Inflammatory macrophage (primary cell): ENCODE measurements around the gene VPS51.

Source experiments
- DNase-seq, 2 donors: peaks; one replicate each; pipeline ENCODE4 v3.0.0-alpha.2; 2020 to 2022

The VPS51 gene

GRCh38 chr11:65072631-65072966 is 23.4 kb upstream of the VPS51 start:
- DNase-seq, result no peak

- peak in 1 of 2 donors; percentile 59 for DNase-seq
Measured at GRCh38 chr11:65077451-65077850, 18.6 kb upstream of the VPS51 start.

GRCh38 chr11:65078151-65078550 is 17.9 kb upstream of the VPS51 start:
- peak; percentile 57 to 69 for DNase-seq

GRCh38 chr11:65078786-65079342 is 17.1 kb upstream of the VPS51 start:
- no peak for DNase-seq

- DNase-seq, result no peak
Measured at GRCh38 chr11:65083134-65083833, 12.7 kb upstream of the VPS51 start.

GRCh38 chr11:65083834-65084597 is 12.0 kb upstream of the VPS51 start, which contains the start of the genes CDCA5 and ZFPL1:
TSS of gene CDCA5 (minus strand) at chr11:65084040. CDS start at chr11:65083978, 62 bp downstream.
TSS of gene ZFPL1 (plus strand) at chr11:65084222. CDS start at chr11:65084699, 477 bp downstream.
- DNase-seq, result peak; percentile 96

- no peak for DNase-seq
Measured at GRCh38 chr11:65084598-65085375, 11.2 kb upstream of the VPS51 start.

- peak; percentile 48 to 77 for DNase-seq
Measured at GRCh38 chr11:65085446-65085845, 10.6 kb upstream of the VPS51 start.

- no peak for DNase-seq
Measured at GRCh38 chr11:65086809-65087208, 9.2 kb upstream of the VPS51 start.

GRCh38 chr11:65087216-65087615 is 8.8 kb upstream of the VPS51 start:
- no peak for DNase-seq

GRCh38 chr11:65087827-65088226 is 8.2 kb upstream of the VPS51 start:
- DNase-seq, result no peak

GRCh38 chr11:65089621-65090020 is 6.4 kb upstream of the VPS51 start:
- no peak for DNase-seq

GRCh38 chr11:65090628-65091027 is 5.4 kb upstream of the VPS51 start:
- DNase-seq, result no peak

- DNase-seq, result no peak
Measured at GRCh38 chr11:65095427-65095826, 587 bp upstream of the VPS51 start.

GRCh38 chr11:65096926-65097325 is 912 bp downstream of the VPS51 start:
- no peak for DNase-seq

GRCh38 chr11:65100674-65101350 is 4.8 kb downstream of the VPS51 start:
- DNase-seq, result no peak

GRCh38 chr11:65102142-65103095 is 6.4 kb downstream of the VPS51 start:
- no peak for DNase-seq

- DNase-seq, result no peak
Measured at GRCh38 chr11:65103476-65103875, 7.5 kb downstream of the VPS51 start.

- DNase-seq, result no peak
Measured at GRCh38 chr11:65104628-65105027, 8.6 kb downstream of the VPS51 start.

GRCh38 chr11:65107078-65107477 is 11.1 kb downstream of the VPS51 start:
- no peak for DNase-seq
